Measurements from ENCODE around the gene KREMEN2. TPM values are rescaled to one million over a fixed set of nuclear protein-coding genes. Genes with fewer than 3 reads are reported as not detected.

Gene KREMEN2
- total and polyA plus RNA-seq, 2 of the 4 experiments (the other 2 are of a cell fraction), result 0.03 TPM; not detected in 1

DNA sequence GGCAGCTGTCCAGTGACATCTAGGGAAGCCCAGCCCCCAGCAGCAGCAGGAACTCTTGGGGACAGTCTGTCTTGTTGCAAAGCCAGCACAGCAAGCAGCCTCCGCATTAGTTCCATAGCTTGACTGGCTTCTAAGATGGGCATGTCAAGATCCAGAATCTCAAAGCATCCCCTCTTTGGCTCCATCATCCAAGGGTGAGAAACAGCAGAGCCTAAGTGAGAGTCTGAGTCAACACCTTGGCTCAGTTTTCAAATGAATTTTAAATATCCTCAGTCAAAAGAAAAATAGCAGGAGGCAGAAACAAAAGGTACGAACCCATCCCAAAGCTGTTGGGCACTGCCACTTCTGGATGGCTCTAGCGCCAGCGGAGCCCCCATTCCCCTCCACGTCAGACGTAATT is 50.9 kb downstream of the KREMEN2 start:
- BruUV-seq (replicated peaks), result no TSS peak
- TF ChIP-seq NFE2L2 (IDR thresholded peaks at IDR 0.05; ENCODE audit: low read depth, low read length) (no peak), CHD1 (IDR thresholded peaks at IDR 0.05; ENCODE audit: low read depth, low read length) (no peak), SMC3 (IDR thresholded peaks at IDR 0.05; ENCODE audit: low read depth, low read length) (no peak), RCOR1 (IDR thresholded peaks at IDR 0.05; ENCODE audit: insufficient replicate concordance, low read length) (no peak), RAD21 (IDR thresholded peaks at IDR 0.05; ENCODE audit: low read length) (no peak), MAFK (IDR thresholded peaks at IDR 0.05; ENCODE audit: low read depth, low read length) (no peak), MXI1 (IDR thresholded peaks at IDR 0.05; ENCODE audit: borderline replicate concordance, low read depth, low read length) (no peak)
- TF ChIP-seq, protein P1, sequence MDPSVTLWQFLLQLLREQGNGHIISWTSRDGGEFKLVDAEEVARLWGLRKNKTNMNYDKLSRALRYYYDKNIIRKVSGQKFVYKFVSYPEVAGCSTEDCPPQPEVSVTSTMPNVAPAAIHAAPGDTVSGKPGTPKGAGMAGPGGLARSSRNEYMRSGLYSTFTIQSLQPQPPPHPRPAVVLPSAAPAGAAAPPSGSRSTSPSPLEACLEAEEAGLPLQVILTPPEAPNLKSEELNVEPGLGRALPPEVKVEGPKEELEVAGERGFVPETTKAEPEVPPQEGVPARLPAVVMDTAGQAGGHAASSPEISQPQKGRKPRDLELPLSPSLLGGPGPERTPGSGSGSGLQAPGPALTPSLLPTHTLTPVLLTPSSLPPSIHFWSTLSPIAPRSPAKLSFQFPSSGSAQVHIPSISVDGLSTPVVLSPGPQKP (IDR thresholded peaks at IDR 0.05; ENCODE audit: borderline replicate concordance, low read depth, low read length), result no peak
- TF ChIP-seq, protein P2, sequence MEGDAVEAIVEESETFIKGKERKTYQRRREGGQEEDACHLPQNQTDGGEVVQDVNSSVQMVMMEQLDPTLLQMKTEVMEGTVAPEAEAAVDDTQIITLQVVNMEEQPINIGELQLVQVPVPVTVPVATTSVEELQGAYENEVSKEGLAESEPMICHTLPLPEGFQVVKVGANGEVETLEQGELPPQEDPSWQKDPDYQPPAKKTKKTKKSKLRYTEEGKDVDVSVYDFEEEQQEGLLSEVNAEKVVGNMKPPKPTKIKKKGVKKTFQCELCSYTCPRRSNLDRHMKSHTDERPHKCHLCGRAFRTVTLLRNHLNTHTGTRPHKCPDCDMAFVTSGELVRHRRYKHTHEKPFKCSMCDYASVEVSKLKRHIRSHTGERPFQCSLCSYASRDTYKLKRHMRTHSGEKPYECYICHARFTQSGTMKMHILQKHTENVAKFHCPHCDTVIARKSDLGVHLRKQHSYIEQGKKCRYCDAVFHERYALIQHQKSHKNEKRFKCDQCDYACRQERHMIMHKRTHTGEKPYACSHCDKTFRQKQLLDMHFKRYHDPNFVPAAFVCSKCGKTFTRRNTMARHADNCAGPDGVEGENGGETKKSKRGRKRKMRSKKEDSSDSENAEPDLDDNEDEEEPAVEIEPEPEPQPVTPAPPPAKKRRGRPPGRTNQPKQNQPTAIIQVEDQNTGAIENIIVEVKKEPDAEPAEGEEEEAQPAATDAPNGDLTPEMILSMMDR (conservative IDR thresholded peaks at IDR 0.05; ENCODE audit: low read depth, low read length), result no peak
- TF ChIP-seq, protein P3, sequence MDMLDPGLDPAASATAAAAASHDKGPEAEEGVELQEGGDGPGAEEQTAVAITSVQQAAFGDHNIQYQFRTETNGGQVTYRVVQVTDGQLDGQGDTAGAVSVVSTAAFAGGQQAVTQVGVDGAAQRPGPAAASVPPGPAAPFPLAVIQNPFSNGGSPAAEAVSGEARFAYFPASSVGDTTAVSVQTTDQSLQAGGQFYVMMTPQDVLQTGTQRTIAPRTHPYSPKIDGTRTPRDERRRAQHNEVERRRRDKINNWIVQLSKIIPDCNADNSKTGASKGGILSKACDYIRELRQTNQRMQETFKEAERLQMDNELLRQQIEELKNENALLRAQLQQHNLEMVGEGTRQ (IDR thresholded peaks at IDR 0.05; ENCODE audit: low read depth, low read length), result no peak
- no peak overlapping the region for H2BK15ac ChIP-seq (ENCODE audit: low read depth, low read length)
- no peak for ATAC-seq (ENCODE audit: low read depth)
- no peaks in the 10 kb centered on the region for H3K9me1 ChIP-seq (ENCODE audit: insufficient read depth, low read length)
- H3K27ac ChIP-seq (ENCODE audit: insufficient read depth, low read length), result no peak overlapping the region
- dilution Hi-C loops (cut with HindIII; ENCODE audit: low sequenced_read_pairs, unreplicated experiment), result no loop called here
- no peak overlapping the region for H2AK9ac ChIP-seq (replicated peaks; ENCODE audit: low read depth, low read length, poor library complexity)
- H4K91ac ChIP-seq (ENCODE audit: insufficient read depth, low read depth, low read length), result no peak overlapping the region
- peaks cover 33% of the 10 kb centered on the region for H3K27me3 ChIP-seq (ENCODE audit: control insufficient read depth, insufficient read depth, low read length)
- no peaks in the 10 kb centered on the region for H3K9me3 ChIP-seq (ENCODE audit: control insufficient read depth, insufficient read depth, low read length)
- H2BK20ac ChIP-seq (ENCODE audit: low read depth, low read length), result no peak overlapping the region
- ChIA-PET POLR2A (ENCODE audit: unreplicated experiment) (no interaction called here), CTCF (interaction anchor here (0.7 kb wide), 1 partner anchor 11 kb away, joined by 12 read pairs; no protein-coding TSS in a partner anchor)
- intact Hi-C loops (cut with micrococcal nuclease), result no loop called here
- no peak overlapping the region for H4K8ac ChIP-seq (ENCODE audit: low read depth in 2 of 2, low read length in 2 of 2)
- DNase-seq, result no peak
- no peak overlapping the region for H3K4ac ChIP-seq (ENCODE audit: low read depth, low read length)
- H3K4me3 ChIP-seq (ENCODE audit: insufficient read depth, low read depth, low read length), result no peak overlapping the region
- in situ Hi-C loops (cut with MboI; ENCODE audit: low sequenced_read_pairs), result no loop called here
- H3K36me3 ChIP-seq (ENCODE audit: control insufficient read depth, insufficient read depth, low read length), result no peaks in the 10 kb centered on the region
- H2BK120ac ChIP-seq (ENCODE audit: low read depth, low read length), result no peak overlapping the region
- no peak overlapping the region for H2AFZ ChIP-seq (replicated peaks; ENCODE audit: low read length, poor library complexity)
- H2AK5ac ChIP-seq (ENCODE audit: low read depth, low read length), result no peak overlapping the region
- H3K18ac ChIP-seq (ENCODE audit: low read depth, low read length), result no peak overlapping the region
- 0 out of 2 replicates have a peak, but pooled peaks cover 3% of the 10 kb centered on the region for H3K4me1 ChIP-seq (ENCODE audit: control insufficient read depth, insufficient read depth, low read length)
- H3K4me2 ChIP-seq (ENCODE audit: low read depth, low read length), result no peak overlapping the region
- no peak overlapping the region for H3K9ac ChIP-seq (ENCODE audit: low read depth, low read length)
- no peak overlapping the region for H3K14ac ChIP-seq (replicated peaks; ENCODE audit: low read depth, low read length)
- H3K23ac ChIP-seq (ENCODE audit: low read depth, low read length), result no peak overlapping the region
- no peak overlapping the region for H2BK5ac ChIP-seq (ENCODE audit: low read depth, low read length, poor library complexity, severe bottlenecking)
- no peak overlapping the region for H3K56ac ChIP-seq (ENCODE audit: extremely low read depth, insufficient read depth, low read length)
- peaks cover 0 to 7% of the 10 kb centered on the region in 2 experiments; a peak in 2 of 4 replicates for H3K79me1 ChIP-seq (ENCODE audit: low read depth in 1 of 2, low read length in 2 of 2)
- H4K5ac ChIP-seq (ENCODE audit: low read depth, low read length), result no peak overlapping the region
- peaks cover 4% of the 10 kb centered on the region; the same call in 1 of the 2 replicates for H4K20me1 ChIP-seq (ENCODE audit: insufficient read depth, low read length)
- no CpG with 5 or more reads among the region's 6 CpGs for WGBS, 2 experiments (ENCODE audit: extremely low coverage in 2 of 2, insufficient read length in 1 of 2)
